H1 (cell line): ENCODE results near the gene CDX2. TPM values are rescaled to one million over a fixed set of nuclear protein-coding genes. Genes with fewer than 3 reads are reported as not detected.

Experiments used
- CTCF ChIA-PET: fragments of 300-600 bp; sonication (Branson Sonifier 250); formaldehyde crosslinking; loops from one replicate; lab custom pipeline; 2021; ENCODE audit not compliant: partially characterized antibody; lab: Charles Lee
- POLR2A ChIA-PET: fragments of 300-600 bp; sonication (Branson Sonifier 250); formaldehyde crosslinking; loops from one replicate; lab custom pipeline; 2021; ENCODE audit warnings: inconsistent platforms; ENCODE audit not compliant: partially characterized antibody; lab: Charles Lee
- DNase-seq, 2 experiments: peaks; one replicate each; pipeline versions ENCODE4 v3.0.0 to v3.0.0-alpha.2; 2010 to 2022; ENCODE audit warnings: low spot score in 2 of 2, low read depth in 1 of 2, mixed read lengths in 1 of 2
- FAIRE-seq: peaks from 2 replicates; lab custom pipeline; 2011; peaks lifted over from hg19 to GRCh38; lab: Jason Lieb, UNC
- H2AFZ ChIP-seq: 2 replicates; pipeline ENCODE4 v1.8.1; 2012; ENCODE audit warnings: low read length, inconsistent platforms
- H2AK5ac ChIP-seq: 2 replicates; pipeline ENCODE4 v1.6.1; 2013; ENCODE audit warnings: low read depth, low read length
- H2BK120ac ChIP-seq: replicated peaks from 2 replicates; pipeline ENCODE3; 2013; ENCODE audit warnings: low read depth, low read length, inconsistent platforms
- H2BK12ac ChIP-seq: 2 replicates; pipeline ENCODE4 v1.6.1; 2013; ENCODE audit warnings: low read depth, low read length
- H2BK15ac ChIP-seq: 2 replicates; pipeline ENCODE4 v1.6.1; 2013; ENCODE audit warnings: low read length
- H2BK20ac ChIP-seq: 2 replicates; pipeline ENCODE4 v1.6.1; 2013; ENCODE audit warnings: low read length
- H2BK5ac ChIP-seq: 2 replicates; pipeline ENCODE4 v1.6.1; 2013; ENCODE audit warnings: low read depth, low read length
- H3K14ac ChIP-seq: 2 replicates; pipeline ENCODE4 v1.6.1; 2013; ENCODE audit warnings: inconsistent platforms; ENCODE audit not compliant: insufficient read length
- H3K18ac ChIP-seq: 2 replicates; pipeline ENCODE4 v1.6.1; 2013; ENCODE audit warnings: low read length; ENCODE audit errors: extremely low read depth
- H3K23ac ChIP-seq: 2 replicates; pipeline ENCODE4 v1.6.1; 2013; ENCODE audit warnings: inconsistent platforms; ENCODE audit not compliant: insufficient read length
- H3K23me2 ChIP-seq: 2 replicates; pipeline ENCODE4 v1.6.1; 2013; ENCODE audit warnings: low read depth, low read length
- H3K27ac ChIP-seq: 2 replicates; pipeline ENCODE4 v1.6.1; 2011; ENCODE audit warnings: low read depth, low read length, inconsistent platforms
- H3K27me3 ChIP-seq, 4 experiments: replicated peaks in 1 of 4; 1 replicate in 1 of 4; 2 replicates in 3 of 4; pipeline versions ENCODE4 v1.6.1 to v1.8.1; 2011 to 2013; ENCODE audit warnings: low read length in 3 of 4, mild to moderate bottlenecking in 3 of 4, inconsistent platforms in 2 of 4, mixed read lengths in 2 of 4, moderate library complexity in 1 of 4; ENCODE audit not compliant: control insufficient read depth in 3 of 4, insufficient read depth in 3 of 4; ENCODE audit errors: extremely low read depth in 1 of 4
- H3K36me3 ChIP-seq, 4 experiments: 2 replicates each; pipeline versions ENCODE4 v1.6.1 to v1.8.1; 2011 to 2013; ENCODE audit warnings: mild to moderate bottlenecking in 4 of 4, low read length in 3 of 4, moderate library complexity in 2 of 4, control low read depth in 1 of 4, inconsistent platforms in 1 of 4; ENCODE audit not compliant: insufficient read depth in 4 of 4, control insufficient read depth in 2 of 4
- H3K4ac ChIP-seq: replicated peaks from 2 replicates; pipeline ENCODE3; 2013; ENCODE audit warnings: low read length, low read depth, mixed read lengths, inconsistent platforms; ENCODE audit not compliant: insufficient read length
- H3K4me1 ChIP-seq, 4 experiments: replicated peaks in 1 of 4; 1 replicate in 1 of 4; 2 replicates in 3 of 4; pipeline versions ENCODE4 v1.6.1 to v1.8.1; 2011 to 2013; ENCODE audit warnings: low read length in 3 of 4, inconsistent platforms in 2 of 4, mixed read lengths in 1 of 4; ENCODE audit not compliant: insufficient read depth in 4 of 4, control insufficient read depth in 3 of 4
- H3K4me2 ChIP-seq, 2 experiments: 2 replicates each; pipeline versions ENCODE4 v1.6.1 to v1.8.1; 2011 to 2013; ENCODE audit warnings: low read depth in 2 of 2, low read length in 2 of 2, control low read depth in 1 of 2, inconsistent platforms in 1 of 2, mild to moderate bottlenecking in 1 of 2; ENCODE audit not compliant: insufficient read depth in 1 of 2
- H3K4me3 ChIP-seq, 4 experiments: fragments of 200-600, 300-600 bp in 1 of 4; sonication (generic), shearing (Covaris generic), sonication (Bioruptor Twin) in 1 of 4; 2 replicates each; pipeline versions ENCODE4 v1.5.1 to v1.8.1; 2011 to 2016; ENCODE audit warnings: low read length in 4 of 4, low read depth in 3 of 4, control low read depth in 2 of 4, inconsistent platforms in 2 of 4, mild to moderate bottlenecking in 2 of 4, mixed read lengths in 1 of 4, moderate library complexity in 1 of 4; ENCODE audit not compliant: insufficient read depth in 2 of 4; ENCODE audit errors: extremely low read depth in 1 of 4
- H3K56ac ChIP-seq: replicated peaks from 2 replicates; pipeline ENCODE3; 2013; ENCODE audit warnings: low read depth, mild to moderate bottlenecking, mixed read lengths, low read length, inconsistent platforms; ENCODE audit not compliant: insufficient read length
- H3K79me1 ChIP-seq: 2 replicates; pipeline ENCODE4 v1.6.1; 2013; ENCODE audit warnings: low read depth, low read length, control low read depth
- H3K79me2 ChIP-seq, 2 experiments: 2 replicates each; pipeline versions ENCODE4 v1.6.1 to v1.8.1; 2012 to 2013; ENCODE audit warnings: low read length in 2 of 2, mild to moderate bottlenecking in 2 of 2, inconsistent platforms in 1 of 2; ENCODE audit not compliant: insufficient read depth in 2 of 2, control insufficient read depth in 1 of 2
- H3K9ac ChIP-seq, 4 experiments: replicated peaks in 1 of 4; 1 replicate in 1 of 4; 2 replicates in 3 of 4; pipeline versions ENCODE4 v1.6.1 to v1.8.1; 2011 to 2013; ENCODE audit warnings: low read depth in 3 of 4, low read length in 3 of 4, control low read depth in 2 of 4, mild to moderate bottlenecking in 2 of 4, moderate library complexity in 2 of 4, inconsistent platforms in 1 of 4; ENCODE audit errors: extremely low read depth in 1 of 4
- H3K9me3 ChIP-seq, 2 experiments: 2 replicates each; pipeline versions ENCODE4 v1.6.1 to v1.8.1; 2012 to 2013; ENCODE audit warnings: mild to moderate bottlenecking in 2 of 2, moderate library complexity in 2 of 2, control low read depth in 1 of 2, inconsistent platforms in 1 of 2, low read depth in 1 of 2, low read length in 1 of 2, mixed read lengths in 1 of 2; ENCODE audit not compliant: insufficient read depth in 2 of 2
- H4K20me1 ChIP-seq, 2 experiments: replicated peaks in 1 of 2; 2 replicates each; pipeline versions ENCODE3 to v1.8.1; 2011 to 2013; ENCODE audit warnings: inconsistent platforms in 2 of 2, low read length in 2 of 2, mild to moderate bottlenecking in 1 of 2; ENCODE audit not compliant: insufficient read depth in 2 of 2, control insufficient read depth in 1 of 2
- H4K5ac ChIP-seq: 2 replicates; pipeline ENCODE4 v1.6.1; 2013; ENCODE audit warnings: low read length, low read depth, mixed read lengths, inconsistent platforms; ENCODE audit not compliant: insufficient read length
- H4K8ac ChIP-seq: 2 replicates; pipeline ENCODE4 v1.8.0; 2013; ENCODE audit warnings: mild to moderate bottlenecking, moderate library complexity, low read length, inconsistent platforms; ENCODE audit not compliant: insufficient read depth; ENCODE audit errors: extremely low read depth
- H4K91ac ChIP-seq: replicated peaks from 2 replicates; pipeline ENCODE3; 2013; ENCODE audit warnings: low read length, mixed read lengths, inconsistent platforms; ENCODE audit not compliant: insufficient read length
- MAX ChIP-seq: IDR thresholded peaks from 2 replicates; pipeline ENCODE4 v1.6.1; 2012; ENCODE audit warnings: inconsistent platforms
- SP2 ChIP-seq: IDR thresholded peaks from 2 replicates; pipeline ENCODE4 v1.6.1; 2012; ENCODE audit warnings: mild to moderate bottlenecking, low read length, inconsistent platforms
- SUZ12 ChIP-seq: fragments of 200-600 bp; sonication (generic); IDR thresholded peaks from 2 replicates; pipeline ENCODE4 v1.6.1; 2012; ENCODE audit warnings: mild to moderate bottlenecking, inconsistent platforms, low read length, moderate library complexity, mixed read lengths
- WGBS, 2 experiments: shearing (Covaris generic) in 1 of 2; methylation state at CpG; one replicate each; pipeline versions ENCODE4 v1.1.6 to v1.1.7; 2013 to 2015; ENCODE audit warnings: low lambda C conversion rate in 2 of 2, mixed read lengths in 2 of 2, inconsistent platforms in 1 of 2, low coverage in 1 of 2, missing lambda C conversion rate in 1 of 2; ENCODE audit not compliant: insufficient replicate concordance in 2 of 2, insufficient coverage in 1 of 2, insufficient read length in 1 of 2; ENCODE audit errors: extremely low coverage in 1 of 2, missing lambda C conversion rate in 1 of 2; 5-methylcytosine and 5-hydroxymethylcytosine counted together
- polyA plus RNA-seq, 7 experiments: library from polyadenylated mRNA; depleted of rRNA in 3 of 7; stranded (reverse) in 5 of 7; unstranded in 2 of 7; fragments of >200 nt in 5 of 7; fragments of 200-250 nt in 2 of 7; gene quantifications; 1 replicate in 5 of 7; 2 replicates in 1 of 7; 4 replicates in 1 of 7; pipeline versions ENCODE4 v1.2.1 to v1.2.3, GENCODE V29; 2011 to 2013; ENCODE audit warnings: missing spikeins in 2 of 7, mixed read lengths in 2 of 7
- total RNA-seq: library from RNA; stranded (reverse); fragmentation: NEBNext Ultra II Directional; extraction: Animal tissue kit (Norgen Biotek cat#: 25700); gene quantifications from 2 replicates; pipeline ENCODE4 v1.2.1, GENCODE V29; 2021
- TF ChIP-seq, protein P1 (sequence below), 3 experiments: IDR thresholded peaks; 1 replicate in 2 of 3; 2 replicates in 1 of 3; pipeline versions ENCODE4 v1.5.1 to v1.6.1; 2011; ENCODE audit warnings: low read length in 3 of 3, mild to moderate bottlenecking in 3 of 3, inconsistent platforms in 2 of 3, low read depth in 1 of 3, moderate library complexity in 1 of 3; ENCODE audit not compliant: insufficient read depth in 1 of 3; ENCODE audit errors: control extremely low read depth in 1 of 3

The CDX2 gene
- total and polyA plus RNA-seq, 2 of the 8 experiments (the other 6 are each of a cell fraction or from before 2014, with no cell fraction given): 0.09 TPM; not detected in 1

- H3K56ac ChIP-seq: no peak overlapping the region
- DNase-seq (peak in 1 of 2 experiments; percentile 63), FAIRE-seq (no peak)
- no peak overlapping the region for H3K23ac ChIP-seq
- peaks cover 0 to 10% (median 0%) of the 10 kb centered on the region in 4 experiments; a peak in 1 of 8 replicates for H3K36me3 ChIP-seq
- no peak overlapping the region for H2AFZ ChIP-seq
- H4K91ac ChIP-seq: no peak overlapping the region
- H2BK120ac ChIP-seq: no peak overlapping the region
- no peak overlapping the region for H3K4ac ChIP-seq
- H3K79me1 ChIP-seq: no peaks in the 10 kb centered on the region
- no peak overlapping the region for H2AK5ac ChIP-seq
- WGBS, 2 experiments: 14% methylated on average over 26 of the region's 26 CpGs; no CpG with 5 or more reads in 1 of the 2 experiments
- H2BK15ac ChIP-seq: no peak overlapping the region
- H3K27ac ChIP-seq: no peak overlapping the region
- H2BK5ac ChIP-seq: no peak overlapping the region
- no peak overlapping the region for H4K5ac ChIP-seq
- H4K8ac ChIP-seq: no peak overlapping the region
- no peak overlapping the region for H3K9ac ChIP-seq
- ChIA-PET CTCF (interaction anchor here (1.0 to 3.9 kb wide), 7 partner anchors 25 to 133 kb away, joined by 3 to 22 read pairs (median 6); no protein-coding TSS in a partner anchor), POLR2A (interaction anchor here (0.6 kb wide), 1 partner anchor 68 kb away, joined by 3 read pairs; no protein-coding TSS in a partner anchor)
- no peak overlapping the region for H3K18ac ChIP-seq
- H3K4me2 ChIP-seq: peak overlapping the region; percentile 30 to 60; a peak in 2 of 4 replicates
- H3K23me2 ChIP-seq: no peaks in the 10 kb centered on the region
- H4K20me1 ChIP-seq: peaks cover 19 to 40% of the 10 kb centered on the region in 2 experiments
- H2BK12ac ChIP-seq: peak overlapping the region; percentile 6; the same call in 1 of the 2 replicates
- no peak overlapping the region for H3K14ac ChIP-seq
- no peak overlapping the region for H3K4me3 ChIP-seq
- H3K27me3 ChIP-seq: peaks cover 83 to 100% (median 94%) of the 10 kb centered on the region in 4 experiments
- H2BK20ac ChIP-seq: no peak overlapping the region
- no peaks in the 10 kb centered on the region for H3K79me2 ChIP-seq
- peaks cover 0 to 13% (median 9%) of the 10 kb centered on the region in 4 experiments; a peak in 4 of 7 replicates for H3K4me1 ChIP-seq
- H3K9me3 ChIP-seq: no peaks in the 10 kb centered on the region
- TF ChIP-seq SP2 (no peak), MAX (no peak), SUZ12 (peak; percentile 89; the same call in 1 of the 2 replicates)
- TF ChIP-seq, protein P1, sequence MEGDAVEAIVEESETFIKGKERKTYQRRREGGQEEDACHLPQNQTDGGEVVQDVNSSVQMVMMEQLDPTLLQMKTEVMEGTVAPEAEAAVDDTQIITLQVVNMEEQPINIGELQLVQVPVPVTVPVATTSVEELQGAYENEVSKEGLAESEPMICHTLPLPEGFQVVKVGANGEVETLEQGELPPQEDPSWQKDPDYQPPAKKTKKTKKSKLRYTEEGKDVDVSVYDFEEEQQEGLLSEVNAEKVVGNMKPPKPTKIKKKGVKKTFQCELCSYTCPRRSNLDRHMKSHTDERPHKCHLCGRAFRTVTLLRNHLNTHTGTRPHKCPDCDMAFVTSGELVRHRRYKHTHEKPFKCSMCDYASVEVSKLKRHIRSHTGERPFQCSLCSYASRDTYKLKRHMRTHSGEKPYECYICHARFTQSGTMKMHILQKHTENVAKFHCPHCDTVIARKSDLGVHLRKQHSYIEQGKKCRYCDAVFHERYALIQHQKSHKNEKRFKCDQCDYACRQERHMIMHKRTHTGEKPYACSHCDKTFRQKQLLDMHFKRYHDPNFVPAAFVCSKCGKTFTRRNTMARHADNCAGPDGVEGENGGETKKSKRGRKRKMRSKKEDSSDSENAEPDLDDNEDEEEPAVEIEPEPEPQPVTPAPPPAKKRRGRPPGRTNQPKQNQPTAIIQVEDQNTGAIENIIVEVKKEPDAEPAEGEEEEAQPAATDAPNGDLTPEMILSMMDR (IDR thresholded peaks at IDR 0.05; ENCODE audit: control extremely low read depth in 1 of 3, insufficient read depth in 1 of 3, low read depth in 1 of 3, low read length in 3 of 3): no peak
Observed at GRCh38 chr13:27928353-27928804, 40.7 kb downstream of the CDX2 start.
